GM20431 (cell line): ENCODE results near the gene EIF4G3.
"Not testable (repeated sequence)": the region's sequence is repeated elsewhere in the genome, so short reads cannot be mapped to it uniquely, and the experiment has no call there.

ENCODE experiments used
- in situ Hi-C: fragments of 300-500 bp; cut with MseI, MboI; formaldehyde crosslinking; loops from one replicate; pipeline ENCODE4 v1.15.0; 2020; ENCODE audit warnings: low sequenced_read_pairs; ENCODE audit not compliant: unreplicated experiment

EIF4G3 gene

DNA sequence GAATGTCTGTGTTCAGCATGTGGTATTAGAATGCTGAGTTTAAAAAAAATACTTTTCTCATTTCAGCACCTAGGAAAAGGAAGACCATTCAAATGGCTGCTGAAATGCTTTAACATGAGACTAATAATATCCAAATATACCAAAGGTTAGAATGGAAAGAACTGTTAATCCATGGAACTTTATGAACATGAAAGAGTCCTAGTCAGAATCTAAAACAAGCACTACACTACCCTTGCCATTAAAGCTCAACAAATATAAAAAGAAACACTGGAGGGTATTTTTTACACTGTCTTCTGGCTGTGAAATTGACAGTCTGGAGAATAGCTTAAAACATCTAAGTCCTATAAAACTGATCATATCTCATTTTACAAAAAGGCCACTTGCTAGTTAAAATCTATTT lies 276.6 kb downstream of the EIF4G3 start:
- in situ Hi-C loops, result no loop called here

DNA sequence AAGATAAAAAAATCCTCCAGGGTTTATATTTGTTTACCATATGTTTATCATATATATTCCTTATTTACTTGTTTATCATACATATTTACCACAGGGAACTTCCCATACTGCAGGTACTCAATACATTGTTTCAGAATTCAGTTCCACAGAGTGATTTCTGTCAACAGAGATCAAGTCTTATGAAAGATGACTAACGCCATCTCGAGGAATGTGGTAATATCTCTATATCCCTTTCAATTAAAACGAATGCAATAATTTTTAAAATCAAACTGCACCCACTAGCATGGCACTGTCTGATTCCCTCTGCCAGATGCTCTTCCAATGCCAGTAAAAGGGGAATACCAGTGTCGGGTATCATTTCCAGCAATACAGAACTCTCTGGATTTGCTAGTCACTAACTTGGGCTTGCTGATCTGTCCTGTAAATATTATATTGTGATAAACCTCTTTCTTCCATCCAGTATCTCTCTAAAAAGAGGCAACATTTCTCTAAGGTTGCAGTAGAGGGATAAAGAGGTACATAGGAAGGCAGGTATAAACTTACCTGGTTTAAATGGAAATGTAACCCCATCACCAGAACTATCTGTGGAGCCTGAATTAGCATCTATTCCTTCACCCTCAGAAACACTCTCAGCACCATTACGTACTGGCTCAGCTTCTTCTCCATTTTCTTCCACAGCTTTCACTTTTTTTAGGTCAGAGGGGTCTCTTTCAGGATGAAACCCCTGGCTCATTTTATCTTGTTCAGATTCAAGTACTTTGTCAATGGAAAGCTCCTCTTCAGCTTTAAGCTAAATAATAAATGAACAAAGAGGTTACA lies 277.3 kb downstream of the EIF4G3 start:
- in situ Hi-C loops, result no loop called here

DNA sequence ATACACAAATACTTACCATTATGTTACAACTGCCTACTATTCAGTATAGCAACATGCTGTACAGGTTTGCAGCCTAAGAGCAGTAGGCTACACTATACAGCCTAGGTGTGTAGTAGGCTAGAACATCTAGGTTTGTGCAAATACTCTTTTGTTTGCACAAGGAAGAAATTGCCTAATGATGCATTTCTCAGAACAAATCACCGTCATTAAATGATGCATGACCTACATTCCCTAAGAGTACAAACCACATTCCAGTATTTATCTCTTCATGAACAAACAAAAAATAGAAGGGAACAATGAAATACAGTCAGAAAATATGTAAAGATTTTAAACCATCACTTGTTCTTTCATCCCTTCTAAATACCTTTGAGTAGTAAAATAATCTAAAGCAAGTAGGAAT lies 279.9 kb downstream of the EIF4G3 start:
- in situ Hi-C loops, result no loop called here

DNA sequence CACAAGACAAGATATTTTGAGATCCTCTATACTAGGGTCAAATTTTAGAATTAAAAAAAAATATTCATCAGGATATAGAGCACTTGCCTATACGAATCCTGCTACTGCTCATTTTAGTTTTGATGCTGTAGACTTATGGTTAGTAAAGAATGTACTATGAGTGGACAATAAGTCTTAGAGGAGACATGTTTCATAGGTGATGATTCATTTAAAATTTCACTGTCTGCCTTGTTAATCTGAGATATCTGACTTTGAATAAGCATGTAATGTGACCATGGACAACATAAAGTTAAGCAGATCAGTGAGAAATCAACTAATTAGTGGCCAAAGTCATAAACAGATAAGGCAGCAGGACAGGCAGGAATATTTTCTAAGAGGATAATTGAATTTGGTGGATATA lies 282.8 kb downstream of the EIF4G3 start:
- in situ Hi-C loops, result no loop called here

DNA sequence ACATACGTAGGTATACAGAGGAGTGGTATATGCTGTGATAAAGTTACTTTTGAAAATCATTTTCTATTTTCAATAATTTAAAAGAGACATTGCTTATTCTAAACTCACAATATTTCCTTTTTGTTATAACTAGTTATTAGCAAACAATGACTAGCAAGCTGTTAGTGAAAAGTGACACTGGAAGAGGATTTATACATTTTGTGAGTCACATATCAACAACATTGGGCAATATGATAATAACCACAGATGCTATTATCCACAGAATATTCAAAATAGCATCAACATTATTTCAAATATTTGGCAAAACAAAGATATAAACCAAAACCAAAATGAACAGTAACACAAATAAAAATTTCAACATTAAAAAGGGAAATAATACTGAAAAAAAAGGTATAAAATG lies 285.6 kb downstream of the EIF4G3 start:
- in situ Hi-C loops, result no loop called here

DNA sequence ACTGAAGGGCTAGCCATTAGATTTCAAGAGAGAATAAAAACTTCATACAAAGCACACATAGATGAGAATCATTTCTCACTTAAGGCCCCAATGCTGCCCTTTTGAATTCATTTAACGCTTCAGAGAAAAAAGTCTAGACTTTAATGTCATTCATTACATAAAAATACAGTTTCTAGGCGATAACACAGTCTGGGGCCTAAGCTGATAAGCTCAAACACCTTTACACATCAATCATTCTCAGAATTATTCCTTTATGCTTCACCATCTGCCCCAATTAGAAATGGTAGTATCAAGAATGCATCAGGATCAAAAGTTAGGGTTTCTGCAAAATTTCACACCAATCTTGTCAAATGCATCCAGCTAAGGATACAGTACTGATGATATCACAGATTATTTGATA lies 289.5 kb downstream of the EIF4G3 start:
- in situ Hi-C loops, result no loop called here

DNA sequence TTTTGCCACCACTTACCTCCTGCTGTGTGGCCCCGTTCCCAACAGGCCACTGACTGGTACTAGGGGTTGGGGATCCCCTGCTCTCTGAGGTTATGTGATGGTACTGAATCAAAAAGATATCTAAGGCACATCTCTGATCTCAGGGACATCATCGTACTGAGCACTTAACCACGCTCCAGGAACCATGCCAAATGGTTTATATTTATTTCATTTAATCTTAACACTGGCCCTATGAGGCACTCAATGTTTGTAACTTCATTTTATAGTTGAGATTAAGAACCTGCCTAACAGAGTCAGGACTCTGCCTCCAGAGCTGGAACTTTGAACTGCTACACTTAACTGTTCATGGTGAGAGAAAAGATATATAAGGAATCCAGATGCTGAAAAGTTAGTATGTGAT lies 291.6 kb downstream of the EIF4G3 start:
- in situ Hi-C loops, result no loop called here

DNA sequence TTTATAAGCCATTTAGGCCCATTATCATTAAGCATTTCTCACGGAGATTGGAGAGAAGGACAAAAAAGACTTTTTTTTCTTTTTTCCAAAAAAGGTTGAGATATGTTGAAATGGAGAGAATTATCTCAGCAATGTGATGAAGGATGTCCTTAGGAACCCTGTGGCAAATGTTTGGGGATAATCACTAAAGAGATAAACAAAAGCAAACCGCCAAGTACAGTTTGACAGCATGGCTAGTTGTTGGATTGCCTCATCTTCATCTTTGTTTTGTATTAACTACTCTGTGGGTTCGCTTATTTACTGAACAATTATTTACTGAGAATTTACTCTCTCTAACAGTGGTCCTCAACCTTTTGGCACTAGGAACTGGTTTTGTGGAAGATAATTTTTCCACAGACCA lies 292.2 kb downstream of the EIF4G3 start:
- in situ Hi-C loops, result no loop called here

DNA sequence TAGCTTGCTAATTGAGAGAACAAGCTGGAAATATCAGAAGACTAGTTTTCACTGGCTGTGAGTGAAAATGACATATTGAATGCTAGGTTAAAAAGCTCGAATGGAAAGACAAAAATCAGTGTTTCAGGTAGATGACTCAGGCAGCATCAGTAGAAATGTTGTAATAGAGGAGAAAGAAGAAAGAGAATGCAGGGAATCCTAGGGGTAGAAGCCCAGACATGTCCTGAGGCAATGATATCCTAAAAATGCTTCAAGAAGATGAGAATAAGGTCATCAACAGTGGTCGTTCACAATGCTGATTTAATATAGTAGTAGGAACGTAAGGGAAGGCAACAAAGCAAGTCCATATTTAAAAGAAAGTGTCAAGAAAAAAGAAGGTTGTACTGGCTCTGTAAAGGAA lies 292.9 kb downstream of the EIF4G3 start:
- in situ Hi-C loops, result no loop called here

DNA sequence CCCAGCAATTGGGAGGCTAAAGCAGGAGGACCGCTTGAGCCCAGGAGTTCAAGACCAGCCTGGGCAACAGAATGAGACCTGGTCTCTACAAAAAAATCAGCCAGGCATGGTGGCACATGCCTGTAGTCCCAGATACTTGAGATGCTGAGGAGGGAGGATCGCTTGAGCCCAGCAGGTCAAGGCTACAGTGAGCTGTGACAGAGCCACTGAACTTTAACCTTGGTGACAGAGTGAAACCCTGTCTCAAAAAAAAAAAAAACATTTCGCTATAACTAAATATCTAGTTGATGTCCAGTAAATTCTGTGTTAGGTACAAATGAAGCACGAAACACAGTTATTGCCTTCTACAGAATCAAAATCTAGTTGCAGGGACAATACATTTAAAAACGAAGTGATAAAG lies 293.9 kb downstream of the EIF4G3 start:
- in situ Hi-C loops, result no loop called here

DNA sequence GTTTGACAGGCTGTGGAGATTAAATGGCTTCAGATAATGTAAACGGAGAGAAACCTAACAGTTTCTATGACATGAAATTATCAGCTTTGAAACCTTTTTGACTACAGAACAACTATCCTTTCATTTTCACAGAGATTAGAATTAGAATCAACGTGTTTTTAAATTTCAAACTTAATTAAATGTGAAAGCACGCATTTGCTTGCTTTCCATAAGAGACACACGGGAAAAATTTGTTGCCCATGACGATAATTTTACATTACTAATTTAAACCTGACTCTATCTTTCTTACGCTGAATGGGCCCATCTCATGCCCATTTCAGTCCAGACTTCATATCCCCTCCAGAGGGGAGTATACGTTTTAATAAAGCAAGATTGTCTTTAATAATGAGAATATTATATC lies 297.9 kb downstream of the EIF4G3 start:
- in situ Hi-C loops, result no loop called here

DNA sequence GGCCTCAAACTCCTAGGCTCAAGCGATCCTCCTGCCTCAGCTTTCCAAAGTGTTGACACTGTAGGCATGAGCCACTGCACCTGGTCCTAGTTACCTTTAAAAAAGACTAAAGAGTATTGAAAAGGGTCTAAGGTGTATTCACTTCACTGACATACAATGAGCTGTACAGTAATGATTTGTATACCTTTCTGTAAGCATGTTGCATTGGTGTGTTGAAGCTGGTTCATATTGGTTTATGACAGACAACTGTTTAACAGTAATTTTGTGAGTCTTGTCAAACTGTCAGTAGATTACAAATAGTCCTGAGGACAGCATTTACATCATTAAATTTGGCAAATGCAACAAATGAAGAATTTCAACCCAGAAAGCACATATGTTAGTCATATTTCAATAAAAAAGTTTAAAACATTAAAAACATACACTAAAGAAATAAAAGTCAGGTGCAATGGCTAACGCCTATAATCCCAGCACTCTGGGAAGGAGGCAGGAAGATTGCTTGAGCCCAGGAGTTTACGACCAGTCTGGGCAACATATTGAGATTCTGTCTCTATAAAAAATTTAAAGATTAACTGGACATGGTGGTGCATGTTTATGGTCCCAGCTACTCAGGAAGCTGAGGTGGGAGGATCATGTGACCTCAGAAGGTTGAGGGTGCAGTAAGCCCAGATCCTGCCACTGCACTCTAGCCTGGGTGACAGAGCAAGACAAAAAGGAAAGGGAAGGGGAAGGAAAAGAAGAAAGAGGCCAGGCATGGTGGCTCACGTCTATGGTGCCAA lies 301.3 kb downstream of the EIF4G3 start:
- in situ Hi-C loops, result no loop called here

DNA sequence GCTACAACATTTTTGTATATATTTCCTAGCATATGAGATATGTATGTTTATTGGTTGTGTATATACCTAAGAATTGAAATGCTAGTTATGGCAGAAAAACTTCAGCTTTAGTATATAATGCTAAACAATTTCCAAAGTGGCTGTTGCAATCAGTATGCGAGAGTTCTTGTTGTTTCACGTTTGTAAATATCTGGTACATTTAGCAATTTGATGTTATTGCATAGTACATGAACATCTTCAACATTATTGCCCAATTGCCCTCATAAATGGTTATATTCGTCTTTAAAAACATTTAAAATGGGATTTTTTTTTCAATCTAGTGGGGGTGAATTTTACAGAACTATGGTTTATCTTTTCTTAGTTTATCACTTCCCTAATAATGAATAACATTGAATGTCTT lies 303.4 kb downstream of the EIF4G3 start:
- in situ Hi-C loops, result no loop called here

DNA sequence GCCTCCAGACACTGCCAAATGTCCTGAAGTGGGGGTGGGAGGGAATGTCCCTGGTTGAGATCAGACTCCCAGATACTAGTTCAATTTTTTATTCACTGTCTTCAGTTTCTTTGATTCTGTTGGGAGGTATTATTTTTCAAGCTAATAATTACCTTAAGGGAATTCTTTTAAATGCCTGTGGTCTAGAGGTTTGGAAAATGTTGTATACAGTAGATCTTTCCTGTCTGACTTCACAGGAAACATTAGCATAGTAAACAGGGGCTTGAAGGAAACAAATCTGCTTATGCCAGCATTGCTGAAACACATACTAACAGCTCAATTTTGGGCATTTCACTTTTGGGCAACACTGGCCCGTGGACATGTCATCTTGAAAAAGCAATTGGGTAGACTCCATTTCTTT lies 305.3 kb downstream of the EIF4G3 start:
- in situ Hi-C loops, result no loop called here

DNA sequence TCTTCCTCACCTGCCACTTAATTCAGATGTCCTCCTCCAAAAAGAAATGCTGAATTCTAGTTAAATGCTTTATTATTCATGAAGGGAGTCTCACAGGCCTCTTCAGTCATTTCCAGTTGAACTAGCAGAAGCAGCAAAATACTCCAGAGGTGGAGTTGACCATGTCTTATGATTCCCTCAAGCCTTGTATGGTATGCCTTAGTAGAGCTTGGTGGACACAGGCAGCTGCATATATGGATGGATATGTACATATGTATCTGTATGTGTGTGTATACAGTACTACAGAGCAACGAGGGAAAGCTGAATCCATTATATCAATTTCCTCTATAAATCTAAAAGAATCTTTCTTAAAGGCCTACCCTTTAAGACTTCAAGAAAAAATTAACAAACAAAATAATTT lies 306.0 kb downstream of the EIF4G3 start:
- in situ Hi-C loops, result no loop called here

DNA sequence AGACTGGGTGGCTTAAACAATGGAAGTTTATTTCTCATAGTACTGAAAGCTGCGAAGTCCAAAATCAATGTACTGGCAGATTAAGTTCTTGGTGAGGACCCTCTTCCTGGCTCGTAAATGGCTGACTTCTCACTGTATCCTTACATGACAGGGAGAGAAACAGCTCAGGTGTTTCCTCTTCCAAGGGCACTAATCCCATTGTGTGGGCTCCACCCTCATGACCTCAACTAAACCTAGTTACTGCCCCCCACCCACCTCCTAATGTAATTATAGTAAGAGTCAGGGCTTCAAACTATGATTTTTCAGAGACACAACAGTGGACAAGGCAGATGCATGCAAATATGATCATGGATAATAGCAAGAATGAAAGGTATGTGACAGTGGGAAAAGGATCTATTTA lies 308.4 kb downstream of the EIF4G3 start:
- in situ Hi-C loops, result no loop called here

DNA sequence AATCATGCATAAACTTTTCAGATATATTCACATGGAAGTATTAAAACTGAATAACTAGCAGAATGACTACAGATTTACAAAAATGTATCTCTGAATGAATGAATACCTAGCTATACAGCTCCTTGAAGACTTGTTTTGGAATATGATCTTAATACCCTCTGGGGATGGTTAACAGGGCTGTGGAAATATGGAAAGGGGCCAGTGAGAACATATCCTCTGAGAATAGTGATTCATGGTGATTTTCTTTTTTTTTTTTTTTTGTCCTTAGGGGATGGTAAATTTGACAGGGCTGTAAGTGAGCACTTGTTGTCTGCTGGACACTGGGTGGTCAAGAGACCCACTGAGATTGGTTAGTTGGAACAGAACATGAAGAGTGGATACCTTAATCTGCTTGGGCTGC lies 308.9 kb downstream of the EIF4G3 start:
- in situ Hi-C loops, result no loop called here

DNA sequence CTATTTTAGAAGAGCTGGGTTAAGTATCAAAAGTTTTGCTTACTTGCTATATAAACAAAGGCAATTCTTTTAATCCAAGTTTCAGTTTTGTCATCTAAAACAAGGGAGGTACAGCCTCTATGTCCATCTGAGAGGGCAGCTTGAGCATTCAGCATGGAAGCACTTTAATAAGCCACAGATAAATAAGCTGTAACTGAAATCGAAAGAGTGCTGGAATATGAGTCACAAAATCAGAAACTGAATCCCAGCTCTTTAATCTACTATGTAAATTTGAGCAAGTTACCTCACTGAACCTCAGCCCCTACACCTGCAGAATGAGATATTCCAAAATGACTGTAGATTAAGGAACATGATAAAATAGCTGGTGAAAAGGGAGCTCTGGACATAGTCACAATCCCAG lies 309.6 kb downstream of the EIF4G3 start:
- in situ Hi-C loops, result no loop called here

DNA sequence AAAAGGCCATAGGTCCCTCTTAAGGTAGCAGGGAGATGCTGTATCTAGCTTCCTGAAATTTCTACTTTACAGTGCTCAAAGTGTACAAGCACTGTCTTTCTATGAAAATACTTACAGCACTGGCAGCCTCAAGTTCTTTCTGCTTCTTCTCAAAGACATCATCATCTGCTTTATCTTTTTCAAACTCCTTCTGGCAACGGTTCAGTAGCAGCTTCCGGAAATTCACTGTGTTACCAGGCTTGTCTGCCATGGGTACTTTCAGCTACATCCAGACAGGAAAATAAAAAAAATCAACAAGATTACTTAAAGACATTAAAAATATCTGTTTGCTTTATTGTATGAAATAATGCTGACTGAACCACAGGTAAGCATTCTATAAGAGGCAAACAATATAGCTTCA lies 311.7 kb downstream of the EIF4G3 start:
- in situ Hi-C loops, result no loop called here

DNA sequence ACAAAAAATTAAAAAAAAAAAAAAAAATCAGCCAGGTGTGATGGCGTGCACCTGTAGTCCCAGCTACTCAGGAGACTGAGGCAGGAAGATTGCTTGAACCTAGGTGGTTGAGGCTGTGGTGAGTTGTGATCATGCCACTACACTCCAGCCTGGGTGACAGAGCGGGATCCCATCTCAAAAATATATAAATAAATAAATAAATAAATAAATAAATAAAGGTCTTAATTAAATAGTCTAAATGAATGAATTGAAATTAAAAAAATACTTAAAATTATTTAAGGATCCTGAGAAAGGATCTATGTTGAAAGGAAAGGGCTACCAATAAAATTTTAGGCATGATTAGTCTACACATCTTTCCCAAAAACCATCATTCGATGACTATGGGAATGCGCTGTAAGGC lies 322.2 kb downstream of the EIF4G3 start:
- in situ Hi-C loops, result no loop called here

DNA sequence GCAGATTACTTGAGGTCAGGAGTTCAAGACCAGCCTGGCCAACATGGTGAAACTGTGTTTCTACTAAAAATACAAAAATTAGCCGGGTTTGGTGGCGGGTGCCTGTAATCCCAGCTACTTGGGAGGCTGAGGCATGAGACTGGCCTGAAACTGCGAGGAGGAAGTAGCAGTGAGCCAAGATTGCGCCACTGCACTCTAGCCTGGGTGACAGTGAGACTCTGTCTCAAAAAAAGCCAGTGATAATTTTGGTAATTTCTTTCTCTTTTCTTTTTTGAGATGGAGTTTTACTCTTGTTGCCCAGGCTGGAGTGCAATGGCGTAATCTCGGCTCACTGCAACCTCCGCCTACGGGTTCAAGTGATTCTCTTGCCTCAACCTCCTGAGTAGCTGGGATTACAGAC lies 324.9 kb downstream of the EIF4G3 start:
- in situ Hi-C loops, result not testable (repeated sequence)

DNA sequence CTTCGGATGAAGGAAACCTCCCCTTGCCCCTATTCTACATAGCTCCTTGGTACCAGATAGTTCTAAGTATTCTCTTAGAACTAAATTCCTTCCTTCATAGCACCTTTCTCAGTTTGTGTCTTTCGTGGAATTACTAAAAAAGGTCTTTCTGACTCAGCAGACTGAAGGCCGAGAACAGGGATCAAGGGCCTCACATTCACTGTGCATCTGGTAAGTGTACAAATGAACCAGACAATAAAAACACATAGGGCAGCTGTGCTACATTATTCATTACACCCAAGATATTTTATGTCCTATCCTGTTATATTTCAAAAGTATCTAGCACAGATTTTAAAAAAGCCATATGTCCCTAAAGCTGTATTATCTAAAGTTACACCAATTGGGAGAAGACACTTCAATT lies 326.7 kb downstream of the EIF4G3 start:
- in situ Hi-C loops, result no loop called here
